SK-N-SH (cell line): ENCODE measurements around the gene ARHGEF40.

ENCODE experiments used
- EP300 ChIP-seq, 2 experiments: IDR thresholded peaks; 2 replicates each; pipeline versions ENCODE4 v1.4.0 to v1.6.1; 2012; ENCODE audit warnings: borderline replicate concordance in 1 of 2, low read depth in 1 of 2, low read length in 1 of 2
- GABPA ChIP-seq: IDR thresholded peaks from 2 replicates; pipeline ENCODE4 v1.4.0; 2012; ENCODE audit warnings: low read depth, mild to moderate bottlenecking
- JUND ChIP-seq: IDR thresholded peaks from 2 replicates; pipeline ENCODE4 v1.4.0; 2012
- NRF1 ChIP-seq: IDR thresholded peaks from 2 replicates; pipeline ENCODE4 v1.6.1; 2012; ENCODE audit warnings: low read depth, mild to moderate bottlenecking, low read length
- POLR2AphosphoS5 ChIP-seq: IDR thresholded peaks from 2 replicates; pipeline ENCODE4 v1.6.1; 2012; ENCODE audit warnings: low read depth, low read length
- RXRA ChIP-seq: IDR thresholded peaks from 2 replicates; pipeline ENCODE4 v1.4.0; 2012; ENCODE audit warnings: low read depth, mild to moderate bottlenecking, borderline replicate concordance
- SIN3A ChIP-seq: IDR thresholded peaks from 2 replicates; pipeline ENCODE4 v1.6.1; 2012; ENCODE audit warnings: low read depth, mild to moderate bottlenecking, low read length, moderate library complexity, borderline replicate concordance
- TAF1 ChIP-seq: IDR thresholded peaks from 2 replicates; pipeline ENCODE4 v1.6.1; 2012; ENCODE audit warnings: low read depth, mild to moderate bottlenecking, low read length, moderate library complexity, borderline replicate concordance
- TF ChIP-seq, protein P1 (sequence below): fragments of 200-600 bp; sonication (generic); IDR thresholded peaks from 2 replicates; pipeline ENCODE4 v1.6.1; 2017; ENCODE audit warnings: antibody characterized with exemption, mild to moderate bottlenecking, moderate library complexity
- TF ChIP-seq, protein P2 (sequence below): IDR thresholded peaks from 2 replicates; pipeline ENCODE4 v1.6.1; 2012; ENCODE audit warnings: mild to moderate bottlenecking, low read depth, low read length, moderate library complexity
- TF ChIP-seq, protein P3 (sequence below): IDR thresholded peaks from 2 replicates; pipeline ENCODE4; 2012
- TF ChIP-seq, protein P4 (sequence below): fragments of 150-350 bp; IDR thresholded peaks from 2 replicates; pipeline ENCODE4 v1.6.1; 2017; ENCODE audit warnings: antibody characterized with exemption, low read length, low read depth, borderline replicate concordance
- TF ChIP-seq, protein P5 (sequence below): IDR thresholded peaks from 2 replicates; pipeline ENCODE4 v1.4.0; 2012; ENCODE audit warnings: low read depth

DNA sequence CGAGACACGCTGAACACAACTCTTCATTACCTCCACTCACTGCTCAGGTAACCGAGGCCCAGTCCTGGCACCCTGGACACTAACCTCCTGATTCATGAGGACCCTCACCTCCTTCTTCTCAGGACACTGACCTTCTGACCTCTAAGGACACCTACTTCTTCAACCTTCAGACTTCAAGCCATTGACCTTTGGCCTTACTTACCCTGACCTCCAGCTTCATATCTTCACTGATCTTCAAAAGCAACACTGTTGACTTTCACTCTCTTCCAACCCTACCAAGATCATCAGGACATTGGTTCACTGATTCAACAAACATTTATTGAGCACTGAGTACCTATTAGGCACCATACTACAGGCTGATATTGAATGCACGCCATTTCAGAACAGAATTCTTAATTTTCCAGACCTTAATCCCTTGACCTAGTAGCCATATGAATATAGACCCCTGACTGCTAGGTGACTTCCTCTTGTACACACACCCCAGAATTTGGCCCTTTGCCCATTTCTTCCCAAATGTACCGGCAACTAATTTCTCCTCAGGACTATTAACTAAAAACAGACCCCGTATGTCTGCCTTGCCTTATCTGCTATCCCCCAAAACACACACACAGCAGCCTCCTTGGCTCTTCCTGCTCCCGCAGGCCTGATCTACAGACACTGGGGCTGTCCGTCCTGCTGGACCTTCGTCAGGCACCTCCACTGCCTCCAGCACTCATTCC, 5.8 kb downstream of the ARHGEF40 start:
- TF ChIP-seq POLR2AphosphoS5 (no peak), TAF1 (no peak), JUND (no peak), SIN3A (no peak), GABPA (no peak), NRF1 (no peak), RXRA (no peak), EP300 (IDR thresholded peaks at IDR 0.05; ENCODE audit: borderline replicate concordance in 1 of 2, low read depth in 1 of 2, low read length in 1 of 2) (no peak)
- TF ChIP-seq, protein P1, sequence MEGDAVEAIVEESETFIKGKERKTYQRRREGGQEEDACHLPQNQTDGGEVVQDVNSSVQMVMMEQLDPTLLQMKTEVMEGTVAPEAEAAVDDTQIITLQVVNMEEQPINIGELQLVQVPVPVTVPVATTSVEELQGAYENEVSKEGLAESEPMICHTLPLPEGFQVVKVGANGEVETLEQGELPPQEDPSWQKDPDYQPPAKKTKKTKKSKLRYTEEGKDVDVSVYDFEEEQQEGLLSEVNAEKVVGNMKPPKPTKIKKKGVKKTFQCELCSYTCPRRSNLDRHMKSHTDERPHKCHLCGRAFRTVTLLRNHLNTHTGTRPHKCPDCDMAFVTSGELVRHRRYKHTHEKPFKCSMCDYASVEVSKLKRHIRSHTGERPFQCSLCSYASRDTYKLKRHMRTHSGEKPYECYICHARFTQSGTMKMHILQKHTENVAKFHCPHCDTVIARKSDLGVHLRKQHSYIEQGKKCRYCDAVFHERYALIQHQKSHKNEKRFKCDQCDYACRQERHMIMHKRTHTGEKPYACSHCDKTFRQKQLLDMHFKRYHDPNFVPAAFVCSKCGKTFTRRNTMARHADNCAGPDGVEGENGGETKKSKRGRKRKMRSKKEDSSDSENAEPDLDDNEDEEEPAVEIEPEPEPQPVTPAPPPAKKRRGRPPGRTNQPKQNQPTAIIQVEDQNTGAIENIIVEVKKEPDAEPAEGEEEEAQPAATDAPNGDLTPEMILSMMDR = no peak
- TF ChIP-seq, protein P2, sequence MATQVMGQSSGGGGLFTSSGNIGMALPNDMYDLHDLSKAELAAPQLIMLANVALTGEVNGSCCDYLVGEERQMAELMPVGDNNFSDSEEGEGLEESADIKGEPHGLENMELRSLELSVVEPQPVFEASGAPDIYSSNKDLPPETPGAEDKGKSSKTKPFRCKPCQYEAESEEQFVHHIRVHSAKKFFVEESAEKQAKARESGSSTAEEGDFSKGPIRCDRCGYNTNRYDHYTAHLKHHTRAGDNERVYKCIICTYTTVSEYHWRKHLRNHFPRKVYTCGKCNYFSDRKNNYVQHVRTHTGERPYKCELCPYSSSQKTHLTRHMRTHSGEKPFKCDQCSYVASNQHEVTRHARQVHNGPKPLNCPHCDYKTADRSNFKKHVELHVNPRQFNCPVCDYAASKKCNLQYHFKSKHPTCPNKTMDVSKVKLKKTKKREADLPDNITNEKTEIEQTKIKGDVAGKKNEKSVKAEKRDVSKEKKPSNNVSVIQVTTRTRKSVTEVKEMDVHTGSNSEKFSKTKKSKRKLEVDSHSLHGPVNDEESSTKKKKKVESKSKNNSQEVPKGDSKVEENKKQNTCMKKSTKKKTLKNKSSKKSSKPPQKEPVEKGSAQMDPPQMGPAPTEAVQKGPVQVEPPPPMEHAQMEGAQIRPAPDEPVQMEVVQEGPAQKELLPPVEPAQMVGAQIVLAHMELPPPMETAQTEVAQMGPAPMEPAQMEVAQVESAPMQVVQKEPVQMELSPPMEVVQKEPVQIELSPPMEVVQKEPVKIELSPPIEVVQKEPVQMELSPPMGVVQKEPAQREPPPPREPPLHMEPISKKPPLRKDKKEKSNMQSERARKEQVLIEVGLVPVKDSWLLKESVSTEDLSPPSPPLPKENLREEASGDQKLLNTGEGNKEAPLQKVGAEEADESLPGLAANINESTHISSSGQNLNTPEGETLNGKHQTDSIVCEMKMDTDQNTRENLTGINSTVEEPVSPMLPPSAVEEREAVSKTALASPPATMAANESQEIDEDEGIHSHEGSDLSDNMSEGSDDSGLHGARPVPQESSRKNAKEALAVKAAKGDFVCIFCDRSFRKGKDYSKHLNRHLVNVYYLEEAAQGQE = no peak
- TF ChIP-seq, protein P3, sequence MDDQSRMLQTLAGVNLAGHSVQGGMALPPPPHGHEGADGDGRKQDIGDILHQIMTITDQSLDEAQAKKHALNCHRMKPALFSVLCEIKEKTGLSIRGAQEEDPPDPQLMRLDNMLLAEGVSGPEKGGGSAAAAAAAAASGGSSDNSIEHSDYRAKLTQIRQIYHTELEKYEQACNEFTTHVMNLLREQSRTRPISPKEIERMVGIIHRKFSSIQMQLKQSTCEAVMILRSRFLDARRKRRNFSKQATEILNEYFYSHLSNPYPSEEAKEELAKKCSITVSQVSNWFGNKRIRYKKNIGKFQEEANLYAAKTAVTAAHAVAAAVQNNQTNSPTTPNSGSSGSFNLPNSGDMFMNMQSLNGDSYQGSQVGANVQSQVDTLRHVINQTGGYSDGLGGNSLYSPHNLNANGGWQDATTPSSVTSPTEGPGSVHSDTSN = no peak
- TF ChIP-seq, protein P4, sequence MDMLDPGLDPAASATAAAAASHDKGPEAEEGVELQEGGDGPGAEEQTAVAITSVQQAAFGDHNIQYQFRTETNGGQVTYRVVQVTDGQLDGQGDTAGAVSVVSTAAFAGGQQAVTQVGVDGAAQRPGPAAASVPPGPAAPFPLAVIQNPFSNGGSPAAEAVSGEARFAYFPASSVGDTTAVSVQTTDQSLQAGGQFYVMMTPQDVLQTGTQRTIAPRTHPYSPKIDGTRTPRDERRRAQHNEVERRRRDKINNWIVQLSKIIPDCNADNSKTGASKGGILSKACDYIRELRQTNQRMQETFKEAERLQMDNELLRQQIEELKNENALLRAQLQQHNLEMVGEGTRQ = no peak
- TF ChIP-seq, protein P5, sequence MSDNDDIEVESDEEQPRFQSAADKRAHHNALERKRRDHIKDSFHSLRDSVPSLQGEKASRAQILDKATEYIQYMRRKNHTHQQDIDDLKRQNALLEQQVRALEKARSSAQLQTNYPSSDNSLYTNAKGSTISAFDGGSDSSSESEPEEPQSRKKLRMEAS = no peak
